Measurements from ENCODE around the gene BSX. TPM values are rescaled to one million over a fixed set of nuclear protein-coding genes. Genes with fewer than 3 reads are reported as not detected.
A peak's percentile ranks its signal among the peaks of the same experiment; 100 is the strongest.

The BSX gene
- not detected in 2 replicates for total RNA-seq
- long read RNA-seq, result 0 reads

DNA sequence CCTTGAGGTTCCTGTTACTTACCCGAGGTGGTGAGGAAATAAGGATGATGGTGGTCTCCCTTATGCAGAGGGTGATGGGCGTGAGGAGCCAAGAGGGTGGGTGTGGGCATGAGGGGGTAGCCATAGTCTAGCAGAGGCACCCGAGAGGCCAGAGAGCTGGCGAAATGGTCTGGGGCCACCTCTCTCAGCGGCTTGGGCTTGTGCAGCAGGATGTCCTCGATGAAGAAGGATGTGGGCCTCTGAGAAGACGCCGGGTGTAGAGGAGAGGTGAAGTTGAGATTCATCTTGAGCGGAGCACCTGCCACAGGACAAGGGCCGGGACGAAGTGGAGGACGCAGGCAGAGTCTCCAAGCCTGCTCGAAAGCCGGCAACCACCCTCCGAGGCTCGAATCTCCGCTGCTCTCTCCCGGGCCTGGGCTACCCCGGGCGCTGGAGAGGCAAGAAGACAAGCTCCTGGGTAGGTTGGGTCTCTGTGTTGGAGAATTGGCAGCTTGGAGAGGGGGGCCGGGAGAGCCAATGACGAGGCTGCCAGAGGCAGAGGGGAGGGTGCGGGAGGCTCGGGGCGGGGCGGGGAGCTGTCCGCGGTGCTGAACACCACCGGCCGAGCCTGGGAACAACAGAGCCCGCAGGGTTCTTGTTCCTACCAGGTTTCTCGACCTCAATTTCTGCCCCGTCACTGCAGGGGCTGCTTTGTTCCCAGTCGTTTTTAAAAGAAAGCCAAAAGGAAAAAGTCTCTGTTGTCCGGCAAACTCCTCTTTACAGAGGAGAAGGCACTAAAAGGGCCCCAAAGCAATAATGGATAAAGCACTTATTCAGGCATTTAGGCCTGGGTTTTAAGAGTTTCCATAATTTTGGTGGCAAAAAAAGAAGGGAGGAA lies at the start of gene BSX:
Gene BSX, minus strand, starts transcription at position 447 of the 877 bp plus-strand sequence. Its CDS starts 163 bp downstream, at position 284.
- Mint-ChIP-seq H3K36me3 (ENCODE audit: low read depth) (peaks cover 4% of the 10 kb centered on the region), H3K9me3 (no peaks in the 10 kb centered on the region), H3K27me3 (ENCODE audit: low read depth) (peaks cover 100% of the 10 kb centered on the region), H3K4me3 (peak within 1 kb of the TSS; percentile 17), H3K4me1 (peaks cover 13% of the 10 kb centered on the region), H3K27ac (ENCODE audit: unreplicated experiment) (no peak within 1 kb of the TSS)
- peak; percentile 73 for DNase-seq (ENCODE audit: low read depth, low spot score)
- TF ChIP-seq, protein P1, sequence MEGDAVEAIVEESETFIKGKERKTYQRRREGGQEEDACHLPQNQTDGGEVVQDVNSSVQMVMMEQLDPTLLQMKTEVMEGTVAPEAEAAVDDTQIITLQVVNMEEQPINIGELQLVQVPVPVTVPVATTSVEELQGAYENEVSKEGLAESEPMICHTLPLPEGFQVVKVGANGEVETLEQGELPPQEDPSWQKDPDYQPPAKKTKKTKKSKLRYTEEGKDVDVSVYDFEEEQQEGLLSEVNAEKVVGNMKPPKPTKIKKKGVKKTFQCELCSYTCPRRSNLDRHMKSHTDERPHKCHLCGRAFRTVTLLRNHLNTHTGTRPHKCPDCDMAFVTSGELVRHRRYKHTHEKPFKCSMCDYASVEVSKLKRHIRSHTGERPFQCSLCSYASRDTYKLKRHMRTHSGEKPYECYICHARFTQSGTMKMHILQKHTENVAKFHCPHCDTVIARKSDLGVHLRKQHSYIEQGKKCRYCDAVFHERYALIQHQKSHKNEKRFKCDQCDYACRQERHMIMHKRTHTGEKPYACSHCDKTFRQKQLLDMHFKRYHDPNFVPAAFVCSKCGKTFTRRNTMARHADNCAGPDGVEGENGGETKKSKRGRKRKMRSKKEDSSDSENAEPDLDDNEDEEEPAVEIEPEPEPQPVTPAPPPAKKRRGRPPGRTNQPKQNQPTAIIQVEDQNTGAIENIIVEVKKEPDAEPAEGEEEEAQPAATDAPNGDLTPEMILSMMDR (conservative IDR thresholded peaks at IDR 0.05), result no peak

DNA sequence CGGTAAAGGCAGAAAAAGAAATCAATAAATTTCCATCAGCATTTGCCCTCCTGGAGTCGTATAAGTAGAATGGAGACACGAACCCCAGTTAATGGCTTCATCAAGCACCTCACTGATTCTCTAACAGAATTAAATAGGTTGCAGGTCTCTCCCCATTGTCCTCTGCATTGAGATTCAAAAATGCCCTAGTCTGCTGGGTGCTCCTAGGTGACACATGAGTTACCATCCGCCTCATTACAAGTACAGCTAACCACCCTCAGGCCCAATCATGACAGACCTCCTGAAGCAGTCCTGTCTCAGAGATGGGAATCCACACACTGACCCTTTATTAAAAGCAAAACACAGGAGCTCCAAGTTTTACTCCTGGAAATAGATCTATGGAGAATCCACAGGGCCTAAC lies 48.9 kb upstream of the BSX start:
- peaks cover 4% of the 10 kb centered on the region for H3K27me3 Mint-ChIP-seq (ENCODE audit: low read depth)
- no peaks in the 10 kb centered on the region for H3K36me3 Mint-ChIP-seq (ENCODE audit: low read depth)
- TF ChIP-seq, protein P1 (conservative IDR thresholded peaks at IDR 0.05), result no peak
- no peaks in the 10 kb centered on the region for H3K9me3 Mint-ChIP-seq
- no peak overlapping the region for H3K4me3 Mint-ChIP-seq
- H3K27ac Mint-ChIP-seq (ENCODE audit: unreplicated experiment), result no peak overlapping the region
- no peak for DNase-seq (ENCODE audit: low read depth, low spot score)
- no peaks in the 10 kb centered on the region for H3K4me1 Mint-ChIP-seq

DNA sequence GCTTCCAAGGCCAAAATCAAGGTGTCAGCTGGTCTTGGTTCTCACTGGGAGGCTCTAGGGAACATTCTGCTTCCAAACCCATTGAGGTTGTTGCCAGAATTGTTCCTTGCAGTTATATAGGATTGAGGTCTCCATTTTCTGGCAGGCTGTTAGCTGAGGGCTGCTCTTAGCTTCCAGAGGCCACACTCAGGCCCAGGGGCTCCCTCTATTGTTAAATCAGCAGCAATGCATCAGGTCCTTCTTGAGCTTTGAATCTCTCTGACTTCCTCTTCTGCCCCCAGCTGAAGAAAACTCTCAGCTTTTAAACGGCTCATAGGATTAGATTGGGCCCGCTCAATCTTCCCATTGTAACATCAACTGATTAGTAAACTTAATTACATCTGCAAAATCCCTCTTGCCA lies 39.3 kb upstream of the BSX start:
- H3K27ac Mint-ChIP-seq (ENCODE audit: unreplicated experiment), result no peak overlapping the region
- H3K4me1 Mint-ChIP-seq, result peaks cover 5% of the 10 kb centered on the region

DNA sequence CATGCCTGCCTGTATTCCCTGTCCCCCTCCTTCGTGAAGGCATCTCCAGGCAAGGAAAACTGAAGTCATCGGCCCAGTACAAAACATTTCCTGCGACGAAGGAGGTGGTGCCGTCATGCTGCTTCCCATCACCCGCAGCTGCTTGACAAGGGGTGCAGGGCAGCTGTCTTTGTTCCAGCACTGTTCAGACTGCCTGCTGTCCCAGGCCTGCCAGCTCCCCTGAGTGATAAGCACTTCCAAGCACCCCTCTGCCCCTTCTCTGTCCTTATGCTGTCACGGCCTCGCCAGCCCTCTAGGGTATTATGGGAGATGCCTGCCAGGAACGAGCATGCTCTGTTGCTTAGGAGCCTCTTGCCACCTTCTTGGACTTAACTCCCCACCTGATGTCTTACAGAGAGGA lies 37.1 kb upstream of the BSX start:
- Mint-ChIP-seq H3K36me3 (ENCODE audit: low read depth) (no peaks in the 10 kb centered on the region), H3K27me3 (ENCODE audit: low read depth) (peaks cover 11% of the 10 kb centered on the region), H3K4me3 (no peak overlapping the region), H3K9me3 (no peaks in the 10 kb centered on the region), H3K27ac (ENCODE audit: unreplicated experiment) (no peak overlapping the region), H3K4me1 (peaks cover 5% of the 10 kb centered on the region)
- TF ChIP-seq, protein P1 (conservative IDR thresholded peaks at IDR 0.05), result no peak
- no peak for DNase-seq (ENCODE audit: low read depth, low spot score)

More for the DNA sequence above, 39.3 kb upstream of the BSX start:
- TF ChIP-seq, protein P1 (conservative IDR thresholded peaks at IDR 0.05), result peak; percentile 64
- Mint-ChIP-seq H3K36me3 (ENCODE audit: low read depth) (no peaks in the 10 kb centered on the region), H3K4me3 (no peak overlapping the region), H3K9me3 (no peaks in the 10 kb centered on the region), H3K27me3 (ENCODE audit: low read depth) (peaks cover 11% of the 10 kb centered on the region)
- peak; percentile 4 for DNase-seq (ENCODE audit: low read depth, low spot score)

DNA sequence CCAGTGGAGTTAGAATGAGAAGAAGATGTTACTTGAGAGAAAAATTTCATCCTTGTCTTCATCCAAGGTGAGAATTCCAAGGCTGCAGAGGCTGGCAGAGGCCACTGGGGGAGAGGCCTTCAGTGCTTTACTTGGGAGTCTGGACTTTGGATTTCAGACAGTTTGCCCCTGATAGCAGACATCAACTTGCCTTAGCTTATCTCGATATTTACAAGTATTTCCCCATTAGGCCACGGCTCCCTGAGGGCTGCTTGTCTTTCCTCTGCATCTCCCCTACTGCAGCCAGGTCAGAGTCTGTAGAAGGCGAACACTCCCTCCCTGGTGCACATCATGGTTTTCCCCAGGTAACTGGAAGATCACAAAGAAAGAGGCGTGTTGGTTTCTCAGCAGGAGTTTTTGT lies 29.9 kb upstream of the BSX start:
- H3K27ac Mint-ChIP-seq (ENCODE audit: unreplicated experiment), result no peak overlapping the region
- DNase-seq (ENCODE audit: low read depth, low spot score), result no peak
- TF ChIP-seq, protein P1 (conservative IDR thresholded peaks at IDR 0.05), result no peak
- H3K36me3 Mint-ChIP-seq (ENCODE audit: low read depth), result no peaks in the 10 kb centered on the region
- no peak overlapping the region for H3K4me3 Mint-ChIP-seq
- no peaks in the 10 kb centered on the region for H3K9me3 Mint-ChIP-seq
- peaks cover 5% of the 10 kb centered on the region for H3K4me1 Mint-ChIP-seq
- H3K27me3 Mint-ChIP-seq (ENCODE audit: low read depth), result peaks cover 7% of the 10 kb centered on the region

All from neural crest cell (in vitro differentiated cells).